ENCODE results near the gene LARP1B. TPM values are rescaled to one million over a fixed set of nuclear protein-coding genes. Genes with fewer than 3 reads are reported as not detected.

The LARP1B gene
- total and polyA plus RNA-seq, 2 donors (not counting 1 experiment from before 2014, with no cell fraction given), result 4.5 to 14.6 TPM

GRCh38 chr4:128241425-128241913 is 180.4 kb downstream of the LARP1B start:
- ATAC-seq (ENCODE audit: low read depth), result no peak
- CTCF ChIA-PET, result interaction anchor here (0.6 kb wide), 1 partner anchor 274 kb away, joined by 3 read pairs; no protein-coding TSS in a partner anchor
- intact Hi-C loops (cut with micrococcal nuclease), result no loop called here

GRCh38 chr4:128241981-128242380 is 180.9 kb downstream of the LARP1B start:
- peaks cover 7% of the 10 kb centered on the region for H3K27me3 Mint-ChIP-seq
- Histone ChIP-seq H3K9me3 (ENCODE audit: control extremely low read depth in 1 of 3, control insufficient read depth in 2 of 3, insufficient read depth in 1 of 3, low read length in 2 of 3) (peaks cover 0 to 3% (median 0%) of the 10 kb centered on the region in 3 donors), H3K4me3 (ENCODE audit: control extremely low read depth in 1 of 5, extremely low read depth in 1 of 5, insufficient read depth in 1 of 5, low read depth in 2 of 5, low read length in 4 of 5) (no peak overlapping the region), H3K36me3 (replicated peaks in 1 of 2; ENCODE audit: control extremely low read depth in 1 of 2, control insufficient read depth in 1 of 2, extremely low read depth in 1 of 2, insufficient read depth in 2 of 2, low read length in 1 of 2) (no peaks in the 10 kb centered on the region), H3K9ac (ENCODE audit: low read length) (no peak overlapping the region), H4K20me1 (ENCODE audit: control insufficient read depth, insufficient read depth, low read length, poor library complexity, severe bottlenecking) (no peaks in the 10 kb centered on the region), H3K27ac (ENCODE audit: low read length in 2 of 2) (no peak overlapping the region), H3K4me2 (replicated peaks; ENCODE audit: low read depth, low read length, poor library complexity, severe bottlenecking) (no peak overlapping the region), H3K4me1 (ENCODE audit: control insufficient read depth in 2 of 2, insufficient read depth in 2 of 2, low read length in 2 of 2) (no peaks in the 10 kb centered on the region), H2AFZ (ENCODE audit: insufficient read depth, low read depth, low read length, poor library complexity, severe bottlenecking) (no peak overlapping the region), H3K79me2 (ENCODE audit: control insufficient read depth, insufficient read depth, low read length) (no peaks in the 10 kb centered on the region), H3K27me3 (replicated peaks in 1 of 4; ENCODE audit: control extremely low read depth in 1 of 4, control insufficient read depth in 3 of 4, insufficient read depth in 4 of 4, low read length in 3 of 4) (peaks cover 0 to 4% (median 0%) of the 10 kb centered on the region in 4 experiments)
- H3K4me1 Mint-ChIP-seq, result no peaks in the 10 kb centered on the region
- ChIA-PET CTCF (interaction anchor here (0.6 kb wide), 1 partner anchor 274 kb away, joined by 3 read pairs; no protein-coding TSS in a partner anchor), POLR2A (no interaction called here)
- no peak for TF ChIP-seq CTCF (IDR thresholded peaks at IDR 0.05)
- TF ChIP-seq EZH2 (IDR thresholded peaks at IDR 0.05; ENCODE audit: borderline replicate concordance, insufficient read depth, low read depth, low read length, poor library complexity, severe bottlenecking), result no peak
- no peak overlapping the region for H3K27ac Mint-ChIP-seq
- no peak for ATAC-seq (ENCODE audit: low read depth)
- no peak overlapping the region for H3K4me3 Mint-ChIP-seq
- WGBS (ENCODE audit: insufficient coverage), result 76% methylated on average over 2 of the region's 3 CpGs
- intact Hi-C loops (cut with micrococcal nuclease), result no loop called here
- no peaks in the 10 kb centered on the region for H3K9me3 Mint-ChIP-seq (ENCODE audit: insufficient read depth)
- DNase-seq, result no peak

More at GRCh38 chr4:128241425-128241913, 180.4 kb downstream of the LARP1B start:
- no peaks in the 10 kb centered on the region for H3K4me1 Mint-ChIP-seq
- H3K9me3 Mint-ChIP-seq (ENCODE audit: insufficient read depth), result no peaks in the 10 kb centered on the region
- no peaks in the 10 kb centered on the region for H3K79me2 ChIP-seq (ENCODE audit: control insufficient read depth, insufficient read depth, low read length)
- H3K27me3 Mint-ChIP-seq, result peaks cover 7% of the 10 kb centered on the region
- peaks cover 0 to 3% (median 0%) of the 10 kb centered on the region in 3 donors for H3K9me3 ChIP-seq (ENCODE audit: control extremely low read depth in 1 of 3, control insufficient read depth in 2 of 3, insufficient read depth in 1 of 3, low read length in 2 of 3)
- H3K36me3 ChIP-seq (replicated peaks in 1 of 2; ENCODE audit: control extremely low read depth in 1 of 2, control insufficient read depth in 1 of 2, extremely low read depth in 1 of 2, insufficient read depth in 2 of 2, low read length in 1 of 2), result no peaks in the 10 kb centered on the region
- H4K20me1 ChIP-seq (ENCODE audit: control insufficient read depth, insufficient read depth, low read length, poor library complexity, severe bottlenecking), result no peaks in the 10 kb centered on the region
- no peak overlapping the region for H3K27ac Mint-ChIP-seq
- H3K4me1 ChIP-seq (ENCODE audit: control insufficient read depth in 2 of 2, insufficient read depth in 2 of 2, low read length in 2 of 2), result no peaks in the 10 kb centered on the region
- peaks cover 0 to 4% (median 0%) of the 10 kb centered on the region in 4 experiments for H3K27me3 ChIP-seq (replicated peaks in 1 of 4; ENCODE audit: control extremely low read depth in 1 of 4, control insufficient read depth in 3 of 4, insufficient read depth in 4 of 4, low read length in 3 of 4)
- DNase-seq, result no peak
- TF ChIP-seq CTCF (IDR thresholded peaks at IDR 0.05) (no peak), EZH2 (IDR thresholded peaks at IDR 0.05; ENCODE audit: borderline replicate concordance, insufficient read depth, low read depth, low read length, poor library complexity, severe bottlenecking) (no peak)
- H3K4me3 ChIP-seq (ENCODE audit: control extremely low read depth in 1 of 5, extremely low read depth in 1 of 5, insufficient read depth in 1 of 5, low read depth in 2 of 5, low read length in 4 of 5), result no peak overlapping the region
- H3K4me3 Mint-ChIP-seq, result no peak overlapping the region
- no peak overlapping the region for H2AFZ ChIP-seq (ENCODE audit: insufficient read depth, low read depth, low read length, poor library complexity, severe bottlenecking)
- no peak overlapping the region for H3K9ac ChIP-seq (ENCODE audit: low read length)
- H3K27ac ChIP-seq (ENCODE audit: low read length in 2 of 2), result no peak overlapping the region
- POLR2A ChIA-PET, result no interaction called here
- 79% methylated on average over 3 of the region's 3 CpGs for WGBS (ENCODE audit: insufficient coverage)
- H3K4me2 ChIP-seq (replicated peaks; ENCODE audit: low read depth, low read length, poor library complexity, severe bottlenecking), result no peak overlapping the region

Data from B cell (primary cell).